DMS53 (cell line): Measurements from ENCODE around the gene TPD52L2.
"Not testable (repeated sequence)": the region's sequence is repeated elsewhere in the genome, so short reads cannot be mapped to it uniquely, and the experiment has no call there.

Experiments
- DNase-seq: peaks from one replicate; lab custom pipeline; 2025; lab: John Stamatoyannopoulos, UW

The TPD52L2 gene

DNA sequence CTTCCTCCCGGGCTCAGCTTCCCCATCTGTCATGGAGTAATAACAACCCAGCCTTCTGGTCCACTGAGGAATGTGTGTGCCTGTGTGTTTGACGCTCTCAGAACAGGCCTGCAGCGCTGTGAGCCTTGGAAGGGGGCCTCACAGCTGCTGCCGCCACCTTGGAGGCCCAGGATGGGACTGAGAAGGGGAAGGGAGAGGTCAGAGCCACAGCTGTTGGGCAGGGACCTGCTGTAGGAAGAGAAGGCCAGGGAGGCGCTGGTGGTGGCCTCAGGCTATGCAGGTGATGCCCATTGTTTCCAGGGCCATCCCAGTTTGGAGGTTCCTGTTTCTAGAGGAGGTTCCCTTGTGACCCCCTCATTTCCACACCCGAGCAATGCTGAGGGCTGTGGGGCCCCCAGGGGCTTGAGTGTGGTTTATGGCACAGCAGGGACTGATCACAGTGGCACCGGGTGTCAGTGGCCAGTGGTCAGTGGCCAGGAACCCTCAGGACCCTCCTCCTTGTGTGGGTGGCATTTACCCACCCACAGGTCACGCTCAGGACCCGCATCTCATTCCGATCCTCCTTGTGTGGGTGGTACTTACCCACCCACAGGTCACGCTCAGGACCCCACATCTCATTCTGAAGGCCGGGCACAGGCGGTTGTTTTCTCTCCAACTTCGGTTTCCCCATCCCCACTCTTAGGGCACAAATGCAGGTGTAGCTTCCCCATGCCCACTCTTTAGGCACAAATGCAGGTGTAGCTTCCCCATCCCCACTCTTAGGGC lies 14.0 kb downstream of the TPD52L2 start:
- DNase-seq = no peak

DNA sequence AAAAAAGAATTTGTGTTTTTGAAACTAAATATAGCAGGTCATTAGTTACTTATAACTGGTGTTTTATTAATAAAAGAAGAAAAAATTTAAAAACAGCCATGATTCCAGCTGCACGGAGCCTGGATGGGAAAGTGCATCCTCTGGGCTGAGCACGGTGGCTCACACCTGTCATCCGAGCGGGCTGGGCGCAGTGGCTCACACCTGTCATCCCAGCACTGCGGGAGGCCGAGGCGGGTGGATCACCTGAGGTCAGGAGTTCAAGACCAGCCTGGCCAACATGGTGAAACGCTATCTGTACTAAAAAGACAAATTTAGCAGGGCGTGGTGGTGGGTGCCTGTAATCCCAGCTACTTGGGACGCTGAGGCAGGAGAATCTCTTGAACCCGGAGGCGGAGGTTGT lies 15.8 kb downstream of the TPD52L2 start:
- DNase-seq = not testable (repeated sequence)

DNA sequence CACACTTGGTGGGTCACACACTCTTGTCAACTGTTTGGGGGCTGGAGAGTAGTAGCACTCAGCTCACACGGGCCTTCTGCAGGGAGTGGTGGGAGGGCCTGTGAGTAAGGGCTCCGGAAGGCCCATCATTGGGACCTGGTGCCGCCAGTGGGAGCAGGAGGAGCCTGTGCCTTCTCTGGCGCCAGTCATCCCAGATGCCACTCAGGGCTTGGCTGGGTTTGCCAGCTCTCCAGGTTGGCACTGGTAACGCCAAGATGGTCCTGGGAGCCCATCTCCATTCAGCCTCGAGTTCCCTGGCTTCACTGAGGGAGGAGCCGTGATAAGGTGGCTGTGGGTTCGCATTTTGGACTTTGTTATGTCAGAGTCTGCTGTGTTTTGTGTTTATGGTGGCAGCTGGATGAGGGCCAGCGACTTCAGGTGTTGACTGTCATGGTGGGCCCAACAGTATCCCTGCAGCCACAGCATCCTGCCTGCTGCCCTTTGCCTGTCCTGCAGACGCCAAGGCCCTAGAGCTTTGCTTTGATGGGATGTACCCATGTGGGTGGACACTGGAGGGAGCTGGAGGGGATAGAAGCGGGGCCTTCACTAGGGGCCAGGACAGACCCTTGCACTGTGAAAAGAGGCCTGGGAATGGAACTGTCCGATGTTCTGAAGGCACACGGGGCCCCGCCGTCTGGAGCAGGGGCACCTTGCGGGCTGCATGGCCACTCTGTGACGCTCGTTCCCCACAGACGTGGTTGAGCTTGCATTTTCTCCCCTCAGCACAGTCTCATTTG lies 16.6 kb downstream of the TPD52L2 start:
- DNase-seq = no peak

DNA sequence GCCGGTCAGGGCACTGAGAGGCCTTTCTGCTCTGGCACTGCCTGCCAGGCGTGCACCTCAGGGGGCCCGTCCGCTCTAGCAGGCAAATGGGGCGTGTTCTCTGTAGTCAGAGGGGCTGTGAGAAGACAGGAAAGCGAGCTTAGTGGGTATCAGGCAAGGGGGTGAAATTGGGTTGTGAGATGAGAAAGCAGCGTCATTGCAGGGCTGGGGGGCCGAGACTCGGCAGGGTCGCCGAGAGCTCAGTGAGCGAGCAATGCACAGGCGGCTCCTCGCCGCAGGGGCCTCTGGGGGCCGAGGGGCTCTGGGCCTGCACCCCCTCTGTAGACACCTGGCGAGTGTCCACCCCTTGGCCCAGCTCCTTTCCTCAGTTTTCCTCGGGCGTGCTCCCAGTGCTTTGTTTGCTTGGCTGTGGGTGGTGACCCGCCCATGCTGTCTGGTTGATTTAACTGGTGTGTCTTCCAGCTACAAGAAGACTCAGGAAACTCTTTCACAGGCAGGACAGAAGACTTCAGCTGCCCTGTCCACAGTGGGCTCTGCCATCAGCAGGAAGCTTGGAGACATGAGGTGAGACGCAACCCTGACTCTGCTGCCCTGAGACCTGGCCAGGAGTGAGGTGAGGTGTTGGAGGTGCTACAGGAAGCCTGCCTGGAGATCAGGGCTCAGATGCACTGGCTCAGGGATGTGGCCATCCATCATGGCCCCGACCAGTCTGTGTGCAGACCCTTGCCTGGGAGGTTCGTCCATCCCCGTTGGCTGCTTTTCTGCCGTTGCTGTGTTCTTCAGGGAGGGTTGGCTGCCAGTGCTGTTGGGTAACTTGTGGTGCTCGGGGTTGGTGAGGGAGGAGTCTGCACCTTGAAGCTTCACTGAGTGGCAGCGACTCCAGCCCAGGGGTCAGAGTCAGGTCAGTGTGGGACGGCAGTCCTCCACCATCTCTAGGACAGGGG lies 17.5 kb downstream of the TPD52L2 start:
- no peak for DNase-seq

DNA sequence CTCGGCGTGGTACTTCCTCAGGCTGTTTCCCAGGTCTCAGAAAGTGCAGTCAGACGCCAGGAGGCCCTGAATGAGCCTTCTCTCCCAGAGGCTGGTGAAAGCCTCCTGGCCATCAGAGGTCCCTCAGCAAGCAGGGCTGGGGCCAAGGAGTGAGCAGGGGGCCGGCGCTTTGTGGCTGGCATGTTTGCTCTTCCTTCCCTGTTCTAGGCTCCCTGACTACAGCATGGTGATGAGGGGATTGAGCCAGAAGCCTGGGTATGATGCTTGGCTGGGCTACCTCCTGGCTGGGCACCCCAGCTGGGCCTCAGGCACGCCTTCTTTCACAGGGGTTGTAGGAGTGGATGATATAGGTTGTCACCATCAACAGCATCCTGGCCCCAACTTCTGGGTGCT lies 18.1 kb downstream of the TPD52L2 start:
- DNase-seq = no peak

DNA sequence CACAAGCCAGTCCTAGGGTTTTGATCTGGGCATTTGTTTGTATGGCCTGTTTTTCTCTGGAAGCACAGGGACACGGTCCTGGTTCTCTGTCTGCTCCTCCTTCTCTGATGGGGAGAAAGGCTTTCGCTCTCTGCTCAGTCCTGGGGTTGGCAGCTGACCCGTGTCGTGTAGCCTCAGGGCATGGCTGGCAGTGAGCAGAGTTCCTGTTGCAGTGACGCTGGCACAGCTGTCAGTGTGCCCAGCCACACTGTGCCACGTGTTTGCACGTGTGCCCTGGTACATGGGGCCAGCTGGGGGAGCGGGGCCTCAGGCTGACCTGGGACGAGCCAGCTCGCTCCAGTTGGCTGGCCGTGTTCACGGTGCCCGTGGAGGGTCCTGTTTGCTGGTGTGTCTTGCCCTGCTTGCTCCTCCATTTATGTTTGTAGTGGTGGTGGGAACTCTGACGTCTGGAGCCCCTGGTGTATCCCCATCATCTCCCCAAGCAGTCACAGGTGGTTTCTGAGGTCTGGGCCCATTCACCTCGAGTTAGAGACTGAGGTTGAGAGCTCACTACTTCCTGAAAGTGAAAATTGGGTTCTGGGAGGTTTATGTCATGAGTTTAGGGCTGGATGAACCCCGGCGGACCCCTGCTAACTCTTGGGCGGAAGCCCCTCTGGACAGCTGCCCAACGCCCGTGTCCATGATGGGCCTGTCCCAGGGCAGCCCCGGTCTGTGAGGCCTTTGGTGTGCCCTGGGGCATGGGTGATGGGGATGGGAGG lies 19.6 kb downstream of the TPD52L2 start:
- DNase-seq = no peak

DNA sequence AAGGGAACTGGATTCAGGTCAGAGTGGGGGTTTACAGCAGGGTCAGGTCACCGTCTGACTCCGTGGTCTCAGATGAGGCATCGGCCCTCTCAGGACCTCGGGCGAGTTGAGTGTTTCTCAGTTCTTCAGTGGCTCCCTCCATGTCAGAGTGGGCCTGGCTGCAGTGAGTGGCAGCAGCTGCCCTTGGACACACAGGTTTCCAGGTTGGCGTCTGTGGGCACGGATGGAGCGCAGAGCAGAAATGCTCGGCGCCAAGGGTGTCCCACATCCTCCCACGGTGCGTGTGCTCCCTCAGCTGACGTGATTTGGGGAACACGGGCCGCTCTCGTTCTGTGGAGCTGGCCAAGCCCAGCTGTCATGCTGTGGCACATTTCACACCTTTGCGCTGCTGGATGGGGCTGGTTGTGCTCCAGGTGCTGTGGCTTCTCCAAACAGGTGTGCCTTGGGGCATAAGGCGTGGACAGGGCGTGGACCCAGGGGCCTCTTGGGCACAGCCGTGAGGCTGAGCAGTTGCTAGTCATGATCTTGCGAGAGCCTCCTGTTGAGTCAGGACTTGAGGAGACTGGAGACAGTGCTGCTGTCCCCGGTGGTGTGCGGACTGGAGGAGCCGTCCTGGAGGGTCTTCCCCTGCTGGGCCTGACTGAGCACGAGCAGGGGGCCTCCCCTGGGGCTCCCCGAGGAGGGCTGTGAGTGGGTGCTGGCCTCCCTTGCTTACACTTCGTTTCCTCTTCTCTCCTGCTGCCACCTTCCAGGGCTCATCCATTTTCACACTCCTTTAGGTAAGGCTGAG lies 20.4 kb downstream of the TPD52L2 start:
- DNase-seq = no peak

DNA sequence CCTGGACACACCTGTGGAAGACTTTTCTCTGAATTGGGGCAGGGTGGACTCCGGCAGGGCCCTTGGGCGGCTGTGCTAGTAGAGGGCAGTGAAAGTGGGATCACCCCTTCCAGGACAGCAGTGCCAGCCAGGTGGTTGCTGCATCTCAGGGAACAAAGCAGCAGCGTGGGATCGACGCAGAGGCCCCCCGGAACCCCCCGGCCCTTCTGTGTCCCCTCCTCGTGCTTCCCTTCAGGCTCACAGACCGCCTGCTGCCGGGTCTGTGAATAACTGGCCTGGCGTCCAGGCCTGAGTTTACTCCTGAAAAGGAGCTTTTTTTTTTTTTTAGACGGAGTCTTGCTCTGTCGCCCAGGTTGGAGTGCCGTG lies 21.0 kb downstream of the TPD52L2 start:
- no peak for DNase-seq

DNA sequence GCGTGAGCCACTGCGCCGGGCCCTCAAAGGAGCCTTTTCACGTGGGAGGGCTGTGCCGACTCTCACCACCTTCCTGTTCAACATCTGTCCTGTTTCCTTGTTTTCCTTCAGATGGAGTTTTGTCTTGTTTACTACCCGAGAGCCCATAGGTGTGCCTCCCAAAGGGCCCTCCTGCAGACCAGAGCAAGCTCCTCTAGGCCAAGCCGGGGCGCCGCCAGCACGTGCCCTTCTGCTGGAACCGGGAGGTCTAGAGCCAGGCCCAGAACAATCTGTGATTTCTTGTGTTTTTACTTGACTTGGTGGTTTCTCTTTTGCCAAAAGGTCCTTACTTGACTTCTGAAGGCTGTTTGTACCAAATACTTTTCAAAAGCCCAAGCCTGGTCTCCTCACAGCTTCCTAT lies 21.9 kb downstream of the TPD52L2 start:
- no peak for DNase-seq

DNA sequence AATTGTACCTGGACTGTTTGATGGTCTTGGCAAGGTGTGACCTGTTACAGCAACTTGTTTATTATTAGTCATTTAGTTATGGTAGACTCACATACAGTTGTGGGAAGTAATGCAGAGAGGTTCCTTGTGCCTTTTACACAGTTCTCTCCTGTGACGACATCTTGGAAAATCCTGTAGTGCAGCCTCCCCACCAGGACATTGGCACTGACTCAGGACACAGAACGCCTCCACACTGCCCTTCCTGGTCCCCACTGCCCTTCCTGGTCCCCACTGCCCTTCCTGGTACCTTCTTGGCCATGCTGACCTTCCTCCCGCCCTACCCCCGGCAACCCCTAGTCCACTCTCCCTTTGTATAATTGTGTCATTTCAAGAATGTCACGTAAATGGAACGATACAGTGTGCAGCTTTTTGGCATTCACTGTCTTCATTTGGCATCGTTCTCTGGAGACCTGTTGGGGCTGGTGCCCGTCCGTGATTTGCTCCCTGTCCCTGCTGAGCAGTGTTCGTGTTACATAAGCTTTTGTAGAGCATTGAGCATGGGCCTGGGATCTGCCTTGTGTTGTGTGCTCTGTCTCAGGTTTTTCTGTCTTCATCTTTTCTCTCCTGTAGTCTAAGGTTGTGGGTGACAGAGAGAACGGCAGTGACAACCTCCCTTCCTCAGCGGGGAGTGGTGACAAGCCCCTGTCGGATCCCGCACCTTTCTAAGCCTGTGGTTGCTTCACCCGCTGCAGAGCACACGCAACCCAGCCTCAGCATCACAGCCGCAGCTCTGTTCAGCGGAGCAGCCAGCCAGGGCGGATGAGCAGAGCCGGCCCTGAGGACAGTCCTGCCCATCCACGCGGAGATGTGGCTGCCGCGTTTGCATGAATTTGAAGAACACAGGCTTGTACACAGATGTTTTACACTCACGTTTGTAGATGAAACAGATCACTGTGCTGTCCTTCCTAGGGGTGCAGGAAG lies 24.5 kb downstream of the TPD52L2 start:
- no peak for DNase-seq

DNA sequence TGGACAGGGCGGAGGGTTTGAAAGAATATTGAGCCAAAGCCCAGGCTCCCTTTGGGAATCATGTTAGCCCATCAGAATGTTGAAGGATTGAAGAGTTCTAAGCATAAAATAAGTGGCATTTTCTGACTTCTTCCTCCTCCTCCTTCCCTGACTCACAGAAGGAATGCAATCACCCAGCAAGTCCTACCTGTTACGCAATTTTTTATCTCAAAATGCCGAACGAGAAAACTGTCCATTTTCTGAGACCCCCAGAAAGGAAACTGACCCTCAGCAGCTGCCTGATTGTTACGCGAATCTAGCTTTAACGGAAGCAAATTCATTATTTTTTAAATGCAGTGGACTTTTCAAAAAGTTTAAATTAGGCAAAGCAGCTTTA lies 25.1 kb downstream of the TPD52L2 start:
- no peak for DNase-seq

DNA sequence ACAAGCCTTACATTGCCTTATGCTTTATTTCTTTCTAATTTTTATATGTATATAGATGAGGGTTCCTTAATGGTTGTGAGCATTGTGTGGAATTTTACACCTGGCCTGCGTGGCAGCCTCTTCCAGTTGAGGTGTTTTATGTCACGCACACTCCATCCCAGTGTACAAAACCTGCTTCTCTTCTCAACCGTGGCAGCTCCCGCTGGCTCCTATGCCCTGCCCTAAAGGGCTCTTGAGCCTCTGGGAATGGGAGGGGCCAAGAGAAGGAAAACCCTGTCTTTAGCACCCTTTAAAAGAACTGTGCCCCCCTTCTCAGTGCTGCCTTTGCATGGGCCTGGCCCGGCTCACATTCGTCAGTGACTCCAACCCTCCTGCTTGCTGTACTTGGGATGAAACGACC lies 25.5 kb downstream of the TPD52L2 start:
- DNase-seq = no peak

DNA sequence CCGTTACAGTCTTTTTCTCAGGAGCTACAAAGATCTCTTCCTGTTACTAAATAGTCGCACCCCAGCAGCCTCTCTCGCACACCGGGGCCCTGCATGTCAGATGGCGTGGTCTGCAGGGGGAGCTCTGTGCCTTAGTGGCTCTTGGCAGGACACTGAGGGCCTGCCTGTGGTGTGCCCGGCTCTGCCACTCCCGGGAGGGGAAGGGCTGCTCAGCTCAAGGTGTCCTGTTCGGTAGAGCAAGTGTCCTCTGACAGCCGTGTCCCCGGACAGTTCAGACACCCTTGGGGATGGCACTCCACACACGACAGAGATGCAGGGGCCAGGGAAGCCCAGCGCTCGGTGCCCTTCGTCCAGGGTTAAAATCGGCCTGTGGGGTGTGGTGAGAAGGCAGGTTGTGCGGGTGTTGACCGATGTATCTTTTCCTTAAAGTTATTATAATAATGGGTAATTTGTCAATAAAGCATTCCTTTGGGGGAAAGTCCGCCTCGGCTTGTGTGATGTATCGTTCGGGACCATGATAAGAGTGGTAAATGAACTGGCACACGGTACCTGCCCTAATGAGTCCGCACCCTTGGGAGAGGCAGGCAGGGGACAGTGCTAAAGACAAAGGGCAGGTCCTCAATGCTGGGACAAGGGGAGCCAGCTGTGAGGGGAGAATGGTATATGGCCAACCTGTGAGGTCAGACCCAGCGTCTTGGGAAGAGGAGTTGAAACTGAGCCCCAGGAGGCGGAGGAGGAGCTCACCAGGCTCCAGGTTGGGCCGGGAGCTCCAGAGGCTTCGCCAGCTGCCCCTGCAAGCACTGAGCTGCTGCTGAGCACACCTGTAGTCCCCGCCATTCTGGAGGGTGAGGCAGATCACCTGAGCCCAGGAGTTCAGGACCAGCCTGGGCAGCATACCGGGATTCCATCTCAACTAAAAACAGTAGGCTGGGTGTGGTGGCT lies 26.3 kb downstream of the TPD52L2 start:
- DNase-seq = no peak

DNA sequence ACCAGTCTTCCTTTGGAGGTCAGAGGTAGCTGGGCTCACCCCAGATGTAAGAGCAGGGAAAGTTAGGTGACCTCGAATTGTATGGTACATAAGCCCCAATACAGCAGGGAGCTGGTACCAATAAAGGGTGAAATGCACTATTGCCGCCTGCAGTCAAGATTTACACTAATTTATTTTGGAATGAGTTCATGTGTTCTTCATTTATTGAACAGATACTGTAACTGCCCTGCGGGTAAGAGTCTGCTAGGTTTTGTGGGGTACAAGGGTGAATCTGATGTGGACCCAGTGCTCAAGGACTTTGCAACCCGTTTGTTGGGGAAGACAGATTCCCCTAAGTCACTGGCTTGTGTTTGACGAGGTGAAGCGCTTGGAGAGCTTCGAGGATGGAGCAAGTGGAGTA lies 27.3 kb downstream of the TPD52L2 start:
- no peak for DNase-seq

DNA sequence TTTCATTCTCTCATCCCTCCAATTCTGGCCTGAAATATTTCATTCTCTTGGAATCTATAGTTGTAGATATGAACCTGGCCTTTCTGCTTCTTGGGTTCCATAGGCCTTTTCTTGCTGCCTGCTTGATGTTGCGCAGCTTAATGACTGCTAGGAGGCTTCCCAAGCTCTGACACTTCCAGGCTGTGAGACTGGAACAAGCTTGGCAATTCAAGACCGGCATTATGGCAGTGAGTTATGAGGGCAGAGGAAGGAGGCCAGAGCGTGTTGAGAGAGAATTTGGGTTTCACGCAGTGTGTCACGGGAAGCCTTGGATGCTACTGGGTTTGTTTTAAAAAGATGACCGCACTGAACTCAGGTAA lies 28.9 kb downstream of the TPD52L2 start:
- no peak for DNase-seq

DNA sequence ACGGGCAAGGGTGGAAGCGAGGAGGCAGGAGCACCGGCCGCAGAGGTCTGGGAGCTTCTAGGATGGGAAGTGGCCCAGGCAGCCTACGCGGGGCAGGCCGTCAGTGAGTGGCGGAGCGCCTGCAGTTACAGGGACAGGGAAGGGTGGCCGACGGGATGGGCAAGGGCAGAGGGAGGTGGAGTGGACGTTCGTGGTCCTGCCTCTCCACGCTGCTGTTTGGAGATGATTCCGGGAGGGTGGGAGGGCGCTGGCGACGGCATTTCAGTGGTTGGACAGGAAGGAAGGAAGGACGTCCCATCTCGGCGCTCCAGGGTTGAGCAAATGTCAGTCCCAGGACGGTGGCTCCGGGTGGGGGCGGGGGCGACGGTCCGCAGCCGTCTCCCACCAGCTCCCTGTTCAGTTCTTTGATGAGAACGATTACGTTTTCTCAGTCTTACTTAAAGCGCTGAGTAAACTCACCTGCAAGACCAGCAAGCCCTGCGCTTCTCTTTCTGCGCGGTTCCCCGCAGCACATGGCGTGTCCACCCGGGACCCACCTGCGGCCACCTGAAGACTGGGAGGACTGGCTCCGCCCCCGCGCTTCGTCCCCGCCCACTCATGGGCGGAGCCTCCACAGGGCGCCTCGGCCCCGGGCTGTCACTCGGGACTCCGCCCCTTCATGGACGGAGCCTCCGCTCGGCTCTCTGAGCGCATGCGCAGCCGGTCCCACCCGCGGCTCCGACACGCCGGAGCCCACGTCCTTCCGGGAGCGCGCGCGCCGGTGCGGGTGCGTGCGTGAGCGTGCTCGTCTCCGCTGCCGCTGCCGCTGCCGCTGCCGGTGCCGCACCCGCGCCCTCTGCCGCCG lies 29.5 kb downstream of the TPD52L2 start, which contains the start of gene DNAJC5:
Gene DNAJC5, plus strand, starts transcription at position 769 of the 844 bp plus-strand sequence. CDS start 33,220 bp downstream, outside the sequence.
- DNase-seq = peak; percentile 97

DNA sequence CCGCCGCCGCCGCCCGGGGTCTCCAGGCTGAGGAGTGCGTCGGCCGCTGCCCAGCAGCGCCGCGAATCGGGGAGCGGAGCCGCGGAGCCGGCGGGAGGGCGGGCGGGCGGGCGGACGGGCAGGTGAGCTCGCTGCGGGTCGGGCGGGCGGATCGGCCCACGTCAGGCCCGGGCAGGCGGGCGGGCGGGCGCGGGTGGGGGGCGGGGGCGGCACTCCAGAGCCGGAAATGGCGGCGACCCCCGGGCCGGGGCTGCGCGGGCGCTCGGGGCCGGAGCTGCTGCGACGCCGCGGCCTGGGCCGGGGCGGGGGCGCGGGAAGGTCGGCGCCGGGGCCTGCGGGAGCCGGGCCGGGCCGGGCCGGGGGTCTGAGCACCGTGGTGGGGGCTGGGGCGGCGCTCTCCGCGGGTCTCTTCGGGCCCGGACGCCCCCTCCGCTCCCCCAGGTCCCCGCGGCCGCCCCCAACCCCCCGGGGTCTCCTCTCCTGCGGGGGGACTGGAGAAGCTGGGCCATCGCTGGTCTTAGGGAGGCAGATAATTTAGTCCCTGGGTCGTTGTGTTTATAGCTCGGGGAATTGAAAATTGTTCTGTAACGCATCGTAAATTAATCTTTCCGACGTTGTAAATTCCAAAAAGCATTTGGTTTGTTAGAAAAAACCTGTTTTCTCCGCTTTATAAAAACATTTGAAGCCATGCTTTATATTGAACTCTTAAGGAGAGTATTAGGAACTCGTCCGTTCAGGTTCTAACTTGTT lies 30.3 kb downstream of the TPD52L2 start:
- DNase-seq = no peak
